C4-2B (cell line): ENCODE data around the gene GSTO1.

Experiments
- H3K27ac ChIP-seq: fragments of 450-650 bp; 2 replicates; pipeline ENCODE4 v1.5.1; 2017
- CTCF ChIP-seq: fragments of 450-650 bp; conservative IDR thresholded peaks from 2 replicates; pipeline ENCODE4 v1.5.1; 2017; ENCODE audit warnings: mild to moderate bottlenecking
- ZFX ChIP-seq: fragments of 450-650 bp; IDR thresholded peaks from 2 replicates; pipeline ENCODE4 v1.6.1; 2017

GSTO1 gene

GRCh38 chr10:104315486-104315921, 60.8 kb downstream of the GSTO1 start:
- no peak overlapping the region for H3K27ac ChIP-seq
- TF ChIP-seq ZFX (no peak), CTCF (no peak)

- H3K27ac ChIP-seq: no peak overlapping the region
- TF ChIP-seq ZFX (no peak), CTCF (no peak)
These were observed 61.8 kb downstream of the GSTO1 start for GRCh38 chr10:104316321-104317099.
